Measurements from ENCODE around the gene SH3GLB2. TPM values are rescaled to one million over a fixed set of nuclear protein-coding genes. Genes with fewer than 3 reads are reported as not detected.

The SH3GLB2 gene
- total RNA-seq, 1 experiment from 2014 or later = 44.1 TPM

GRCh38 chr9:129076640-129077037 is 48.5 kb upstream of the SH3GLB2 start:
- Histone ChIP-seq H3K4me2 (ENCODE audit: low read length) (no peak overlapping the region), H3K36me3 (ENCODE audit: low read depth, low read length) (no peaks in the 10 kb centered on the region), H3K4me3 (ENCODE audit: low read length) (no peak overlapping the region), H3K27me3 (ENCODE audit: low read length) (no peaks in the 10 kb centered on the region), H3K79me2 (ENCODE audit: low read length) (peaks cover 4% of the 10 kb centered on the region), H3K4me1 (ENCODE audit: insufficient read depth, low read length) (no peaks in the 10 kb centered on the region; the same call in 1 of the 2 replicates), H3K9me2 (replicated peaks; ENCODE audit: low read length) (no peaks in the 10 kb centered on the region), H3K9me3 (ENCODE audit: low read length) (no peaks in the 10 kb centered on the region), H3K9ac (ENCODE audit: low read length) (no peak overlapping the region), H2AFZ (ENCODE audit: low read length) (no peak overlapping the region), H3F3A (ENCODE audit: low read length, unreplicated experiment) (no peaks in the 10 kb centered on the region), H3K27ac (ENCODE audit: low read length) (no peak overlapping the region), H4K20me1 (ENCODE audit: low read length) (no peaks in the 10 kb centered on the region)
- ATAC-seq (no peak), DNase-seq (no peak)
- intact Hi-C loops (cut with micrococcal nuclease) = no loop called here
- ChIA-PET POLR2A (ENCODE audit: unreplicated experiment) (no interaction called here), CTCF (no interaction called here)
- BruUV-seq (replicated peaks) = no TSS peak
- TF ChIP-seq EZH2phosphoT487 (IDR thresholded peaks at IDR 0.05; ENCODE audit: borderline replicate concordance, low read length) = no peak
- no peak for TF ChIP-seq CTCF (conservative IDR thresholded peaks at IDR 0.05; ENCODE audit: low read depth, low read length)
- no peak for TF ChIP-seq EZH2 (IDR thresholded peaks at IDR 0.05; ENCODE audit: low read length, unreplicated experiment)

GRCh38 chr9:129075996-129076639 is 48.0 kb upstream of the SH3GLB2 start:
- no peaks in the 10 kb centered on the region for H3K9me3 ChIP-seq (ENCODE audit: low read length)
- intact Hi-C loops (cut with micrococcal nuclease) = no loop called here
- CTCF ChIA-PET = no interaction called here

More at GRCh38 chr9:129075996-129076639, 48.0 kb upstream of the SH3GLB2 start:
- DNase-seq (no peak), ATAC-seq (no peak)
- Histone ChIP-seq H3K9me2 (replicated peaks; ENCODE audit: low read length) (no peaks in the 10 kb centered on the region), H3K4me3 (ENCODE audit: low read length) (no peak overlapping the region), H3K4me1 (ENCODE audit: insufficient read depth, low read length) (no peaks in the 10 kb centered on the region; the same call in 1 of the 2 replicates), H3K27ac (ENCODE audit: low read length) (no peak overlapping the region), H4K20me1 (ENCODE audit: low read length) (no peaks in the 10 kb centered on the region), H3K36me3 (ENCODE audit: low read depth, low read length) (no peaks in the 10 kb centered on the region), H3K4me2 (ENCODE audit: low read length) (no peak overlapping the region), H2AFZ (ENCODE audit: low read length) (no peak overlapping the region), H3K9ac (ENCODE audit: low read length) (no peak overlapping the region), H3K27me3 (ENCODE audit: low read length) (no peaks in the 10 kb centered on the region), H3K79me2 (ENCODE audit: low read length) (no peaks in the 10 kb centered on the region), H3F3A (ENCODE audit: low read length, unreplicated experiment) (no peaks in the 10 kb centered on the region)
- TF ChIP-seq EZH2 (IDR thresholded peaks at IDR 0.05; ENCODE audit: low read length, unreplicated experiment) (no peak), CTCF (conservative IDR thresholded peaks at IDR 0.05; ENCODE audit: low read depth, low read length) (no peak), EZH2phosphoT487 (IDR thresholded peaks at IDR 0.05; ENCODE audit: borderline replicate concordance, low read length) (no peak)
- BruUV-seq (replicated peaks) = no TSS peak
- POLR2A ChIA-PET (ENCODE audit: unreplicated experiment) = no interaction called here
